Progenitor cell of endocrine pancreas (in vitro differentiated cells): ENCODE measurements around the gene TMEM179. TPM values are rescaled to one million over a fixed set of nuclear protein-coding genes. Genes with fewer than 3 reads are reported as not detected.

ENCODE experiments used
- DNase-seq: peaks from one replicate; pipeline ENCODE4 v3.0.0; 2021; ENCODE audit warnings: low spot score; ENCODE audit not compliant: unreplicated experiment
- H3K27ac Mint-ChIP-seq: 2 replicates; pipeline ENCODE4 v1.8.0; 2021; ENCODE audit warnings: mild to moderate bottlenecking, moderate library complexity, mixed read lengths
- H3K27me3 Mint-ChIP-seq: 2 replicates; pipeline ENCODE4 v1.8.0; 2021; ENCODE audit warnings: mixed read lengths
- H3K36me3 Mint-ChIP-seq: 2 replicates; pipeline ENCODE4 v1.8.0; 2022; ENCODE audit warnings: mixed read lengths; ENCODE audit not compliant: insufficient read depth
- H3K4me1 Mint-ChIP-seq: 2 replicates; pipeline ENCODE4 v1.8.0; 2021; ENCODE audit warnings: low read depth, mixed read lengths
- H3K4me3 Mint-ChIP-seq: 2 replicates; pipeline ENCODE4 v1.8.0; 2021; ENCODE audit warnings: low read depth, mild to moderate bottlenecking, moderate library complexity, mixed read lengths
- H3K9me3 Mint-ChIP-seq: 2 replicates; pipeline ENCODE4 v1.8.0; 2021; ENCODE audit warnings: low read depth, mixed read lengths
- total RNA-seq: library from RNA; stranded (reverse); gene quantifications from 2 replicates; pipeline ENCODE4 v1.2.1, GENCODE V29; 2021
- TF ChIP-seq, protein P1 (sequence below): fragments of 200-600 bp; sonication (generic); IDR thresholded peaks from one replicate; pipeline ENCODE4 v1.5.0; 2021; ENCODE audit warnings: antibody characterized with exemption, mild to moderate bottlenecking; ENCODE audit not compliant: unreplicated experiment

TMEM179 gene
- total RNA-seq, 1 donor from 2014 or later, result 9.2 TPM

DNA sequence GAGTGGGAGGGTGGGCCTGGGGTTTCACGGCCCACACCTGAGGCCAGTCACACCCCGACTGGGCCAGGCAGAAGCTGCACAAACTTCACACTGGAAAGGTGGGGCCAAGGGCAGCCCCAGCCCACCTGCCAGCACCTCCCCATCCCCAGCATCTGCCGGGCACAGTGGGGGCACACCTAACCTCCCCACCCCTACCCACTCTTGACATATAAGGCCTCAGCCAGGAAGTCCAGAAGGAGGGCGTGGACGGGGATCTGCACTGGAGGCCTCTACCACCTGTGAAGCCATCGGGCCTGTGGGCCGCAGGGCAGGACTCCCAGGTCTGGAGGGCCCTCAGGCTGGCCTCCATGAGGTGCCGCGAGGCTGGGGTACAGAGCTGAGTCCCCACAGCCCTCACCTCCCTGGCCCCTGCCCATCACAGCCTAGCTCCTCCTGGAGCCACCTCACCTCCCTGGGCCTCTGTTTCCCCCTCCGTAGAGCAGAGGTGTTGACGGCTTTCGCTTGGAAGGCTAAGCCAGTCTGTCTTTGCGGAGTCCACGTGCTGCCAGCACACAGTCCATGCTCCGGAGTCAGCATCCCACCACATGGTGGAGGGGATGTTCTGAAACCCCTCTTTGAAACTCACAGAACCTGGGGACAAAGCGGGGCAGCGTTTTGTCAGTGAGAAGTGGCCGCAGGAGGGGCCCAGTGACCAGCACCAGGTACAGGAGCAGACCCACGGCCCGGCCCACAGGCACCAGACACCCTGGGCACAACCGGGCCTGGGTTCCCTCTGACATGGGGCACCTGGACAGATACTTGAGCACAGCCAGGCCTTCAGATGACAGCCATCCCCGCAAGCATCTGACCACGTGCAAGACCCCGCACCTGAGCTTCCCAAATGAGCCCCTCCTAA lies 46.7 kb upstream of the TMEM179 start:
- no peaks in the 10 kb centered on the region for H3K4me1 Mint-ChIP-seq
- H3K9me3 Mint-ChIP-seq, result peaks cover 17% of the 10 kb centered on the region
- peaks cover 8% of the 10 kb centered on the region for H3K27me3 Mint-ChIP-seq
- TF ChIP-seq, protein P1, sequence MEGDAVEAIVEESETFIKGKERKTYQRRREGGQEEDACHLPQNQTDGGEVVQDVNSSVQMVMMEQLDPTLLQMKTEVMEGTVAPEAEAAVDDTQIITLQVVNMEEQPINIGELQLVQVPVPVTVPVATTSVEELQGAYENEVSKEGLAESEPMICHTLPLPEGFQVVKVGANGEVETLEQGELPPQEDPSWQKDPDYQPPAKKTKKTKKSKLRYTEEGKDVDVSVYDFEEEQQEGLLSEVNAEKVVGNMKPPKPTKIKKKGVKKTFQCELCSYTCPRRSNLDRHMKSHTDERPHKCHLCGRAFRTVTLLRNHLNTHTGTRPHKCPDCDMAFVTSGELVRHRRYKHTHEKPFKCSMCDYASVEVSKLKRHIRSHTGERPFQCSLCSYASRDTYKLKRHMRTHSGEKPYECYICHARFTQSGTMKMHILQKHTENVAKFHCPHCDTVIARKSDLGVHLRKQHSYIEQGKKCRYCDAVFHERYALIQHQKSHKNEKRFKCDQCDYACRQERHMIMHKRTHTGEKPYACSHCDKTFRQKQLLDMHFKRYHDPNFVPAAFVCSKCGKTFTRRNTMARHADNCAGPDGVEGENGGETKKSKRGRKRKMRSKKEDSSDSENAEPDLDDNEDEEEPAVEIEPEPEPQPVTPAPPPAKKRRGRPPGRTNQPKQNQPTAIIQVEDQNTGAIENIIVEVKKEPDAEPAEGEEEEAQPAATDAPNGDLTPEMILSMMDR, result no peak
- peaks cover 5% of the 10 kb centered on the region for H3K36me3 Mint-ChIP-seq
- no peak overlapping the region for H3K27ac Mint-ChIP-seq
- H3K4me3 Mint-ChIP-seq, result no peak overlapping the region
- DNase-seq, result no peak

DNA sequence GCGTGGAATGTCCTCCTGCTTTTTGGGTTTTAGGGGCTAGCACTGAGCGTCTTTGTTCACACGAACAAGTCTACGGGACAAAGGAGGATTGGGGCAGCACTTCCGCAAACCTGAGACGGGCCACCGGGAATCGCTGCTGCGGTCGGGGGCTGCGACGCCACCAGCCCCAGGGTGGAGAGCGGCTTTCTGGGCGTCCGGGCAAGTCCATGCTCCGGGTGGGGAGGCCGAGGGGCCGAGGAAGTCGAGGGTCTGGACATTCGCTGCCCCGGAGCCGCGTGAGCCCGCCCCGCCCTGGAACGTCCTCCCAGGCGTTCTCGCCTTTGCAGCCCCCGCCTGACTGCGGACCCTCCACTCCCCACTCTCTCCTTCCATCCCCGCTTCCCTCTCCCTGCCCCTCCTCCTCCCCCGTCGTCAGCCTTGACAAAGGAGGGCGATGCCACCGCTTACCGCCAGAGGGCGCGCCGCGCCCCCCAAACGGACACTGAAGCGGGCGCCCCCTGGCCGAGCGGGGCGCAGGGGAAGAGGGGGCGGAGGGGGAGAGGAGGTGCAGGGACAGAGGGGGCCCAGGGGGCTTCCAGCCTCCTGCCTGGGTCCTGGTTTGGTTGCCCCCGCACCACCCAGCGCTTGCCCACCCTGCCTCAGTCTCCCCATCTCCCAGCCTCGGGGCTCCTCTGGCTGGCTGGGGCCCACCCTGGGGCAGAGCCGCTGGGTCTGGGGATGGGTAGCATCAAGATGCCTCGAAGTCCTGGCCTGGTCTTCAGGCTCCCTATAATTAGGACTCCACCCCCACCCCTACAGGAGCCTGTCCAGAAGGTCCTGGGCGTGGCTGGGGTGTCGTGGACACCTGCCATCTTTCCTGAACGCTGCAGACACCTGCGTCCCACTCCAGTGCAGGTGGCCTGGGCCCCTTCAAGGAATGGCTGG lies 45.7 kb upstream of the TMEM179 start:
- Mint-ChIP-seq H3K9me3 (peaks cover 18% of the 10 kb centered on the region), H3K36me3 (peaks cover 5% of the 10 kb centered on the region), H3K27me3 (peaks cover 9% of the 10 kb centered on the region), H3K27ac (peak overlapping the region; percentile 87), H3K4me3 (peak overlapping the region; percentile 75), H3K4me1 (no peaks in the 10 kb centered on the region)
- peak; percentile 82 for DNase-seq
- TF ChIP-seq, protein P1, result peak; percentile 99

DNA sequence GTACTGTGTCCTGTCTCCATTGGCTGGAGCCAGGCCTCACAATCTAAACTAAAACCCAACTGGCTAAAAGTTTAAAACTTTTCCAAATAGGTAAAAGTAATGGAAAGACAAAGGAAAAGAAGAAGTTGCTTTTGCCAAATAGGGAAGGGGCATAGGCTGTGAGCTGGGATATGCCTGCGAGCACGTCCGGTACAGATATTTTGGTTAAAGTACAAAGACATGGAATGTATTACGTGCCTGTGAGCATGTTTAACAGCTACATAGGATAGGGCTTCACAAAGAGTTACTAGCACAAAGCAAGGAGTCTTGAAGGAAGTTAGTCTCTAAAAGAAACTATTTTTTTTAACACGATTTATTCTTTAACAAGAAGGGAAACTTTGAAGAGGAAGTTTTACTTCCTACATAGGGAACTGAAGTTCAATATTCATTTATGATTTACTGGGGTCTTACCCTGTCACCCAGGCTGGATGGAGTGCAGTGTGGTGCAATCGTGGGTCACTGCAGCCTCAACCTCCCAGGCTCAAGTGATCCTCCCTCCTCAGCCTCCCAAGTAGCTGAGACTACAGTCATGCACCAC lies 43.0 kb upstream of the TMEM179 start:
- no peak overlapping the region for H3K4me3 Mint-ChIP-seq
- TF ChIP-seq, protein P1, result no peak
- H3K27ac Mint-ChIP-seq, result no peak overlapping the region
- H3K36me3 Mint-ChIP-seq, result peaks cover 7% of the 10 kb centered on the region
- DNase-seq, result no peak
- H3K4me1 Mint-ChIP-seq, result no peaks in the 10 kb centered on the region
- H3K27me3 Mint-ChIP-seq, result peaks cover 29% of the 10 kb centered on the region
- peaks cover 14% of the 10 kb centered on the region for H3K9me3 Mint-ChIP-seq

DNA sequence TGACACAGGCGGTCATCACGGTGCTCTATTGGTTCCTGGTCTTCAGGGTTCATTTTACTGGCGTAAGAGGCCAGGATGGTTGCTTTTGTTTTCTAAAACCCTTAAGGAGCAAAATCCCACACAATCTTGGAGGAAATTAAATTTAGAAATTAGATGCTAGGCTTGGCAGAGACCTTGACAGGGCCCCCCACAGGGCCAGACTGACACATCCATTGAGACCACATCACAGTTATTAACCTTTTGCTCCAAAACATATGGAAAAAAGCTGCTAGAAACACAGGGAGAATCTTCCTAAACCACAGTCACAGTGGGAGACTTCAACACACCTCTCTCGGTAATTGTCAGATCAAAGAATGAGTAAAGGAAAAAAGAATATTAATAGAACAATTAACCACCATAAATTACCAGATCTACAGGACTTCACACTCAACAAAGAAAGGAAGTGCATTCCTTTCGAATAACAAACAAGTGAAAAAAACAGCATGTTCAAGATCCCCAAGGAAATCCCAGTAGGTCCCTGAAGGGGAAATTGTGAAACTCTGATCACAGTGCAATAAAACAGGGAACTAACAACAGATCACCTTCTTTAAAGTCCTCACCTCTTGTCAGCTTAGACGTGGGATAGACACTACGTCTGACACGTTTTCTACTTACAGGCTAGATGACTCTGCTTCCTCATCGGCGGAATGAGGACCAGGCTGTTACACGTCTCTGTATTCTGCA lies 40.2 kb upstream of the TMEM179 start:
- no peak overlapping the region for H3K4me3 Mint-ChIP-seq
- peaks cover under 1% of the 10 kb centered on the region for H3K4me1 Mint-ChIP-seq
- H3K27me3 Mint-ChIP-seq, result peaks cover 33% of the 10 kb centered on the region
- H3K27ac Mint-ChIP-seq, result no peak overlapping the region
- no peak for DNase-seq
- TF ChIP-seq, protein P1, result no peak
- H3K9me3 Mint-ChIP-seq, result peaks cover 10% of the 10 kb centered on the region
- peaks cover 4% of the 10 kb centered on the region for H3K36me3 Mint-ChIP-seq
